Stimulated activated naive B cell treated with anti-CD40 and anti-IgM and Interleukin-4, amounts not matched to agents 10 μg/mL and 1 μg/mL and 100 μg/mL, for 72 hours (primary cell): Measurements from ENCODE around the gene ZNF518A.
"Not testable (repeated sequence)": the region's sequence is repeated elsewhere in the genome, so short reads cannot be mapped to it uniquely, and the experiment has no call there.

Experiments
- ATAC-seq, 2 donors: fragments of 150-1000 bp; cut with Tn5 transposase; replicated peaks; 2 replicates each; pipeline ENCODE4 v1.10.0; 2021; ENCODE audit warnings: moderate library complexity in 1 of 2
- DNase-seq: peaks from one replicate; pipeline ENCODE4 v3.0.0; 2021
- H3K27ac Mint-ChIP-seq: one replicate; pipeline ENCODE4 v1.8.0; 2022; ENCODE audit warnings: mild to moderate bottlenecking, mixed read lengths
- H3K27me3 Mint-ChIP-seq, 2 donors: one replicate each; pipeline ENCODE4 v1.8.0; 2022; ENCODE audit warnings: mixed read lengths in 2 of 2
- H3K36me3 Mint-ChIP-seq, 2 donors: one replicate each; pipeline ENCODE4 v1.8.0; 2022; ENCODE audit warnings: mixed read lengths in 2 of 2, mild to moderate bottlenecking in 1 of 2
- H3K4me1 Mint-ChIP-seq, 2 donors: one replicate each; pipeline ENCODE4 v1.8.0; 2022; ENCODE audit warnings: mixed read lengths in 2 of 2, mild to moderate bottlenecking in 1 of 2
- H3K4me3 Mint-ChIP-seq, 2 donors: one replicate each; pipeline ENCODE4 v1.8.0; 2022; ENCODE audit warnings: mild to moderate bottlenecking in 2 of 2, mixed read lengths in 2 of 2, moderate library complexity in 1 of 2
- H3K9me3 Mint-ChIP-seq, 2 donors: one replicate each; pipeline ENCODE4 v1.8.0; 2022; ENCODE audit warnings: mixed read lengths in 2 of 2, mild to moderate bottlenecking in 1 of 2

Gene ZNF518A

GRCh38 chr10:96170230-96170629 is 40.1 kb downstream of the ZNF518A start:
- H3K9me3 Mint-ChIP-seq = peaks cover 20 to 25% of the 10 kb centered on the region in 2 donors
- no peaks in the 10 kb centered on the region for H3K4me1 Mint-ChIP-seq
- DNase-seq = no peak
- H3K36me3 Mint-ChIP-seq = peaks cover 20 to 36% of the 10 kb centered on the region in 2 donors
- H3K4me3 Mint-ChIP-seq = no peak overlapping the region
- peaks cover 0 to 2% of the 10 kb centered on the region in 2 donors for H3K27me3 Mint-ChIP-seq
- H3K27ac Mint-ChIP-seq = no peak overlapping the region
- ATAC-seq = no peak

GRCh38 chr10:96172666-96173065 is 42.6 kb downstream of the ZNF518A start:
- Mint-ChIP-seq H3K27ac (no peak overlapping the region), H3K36me3 (peaks cover 7 to 14% of the 10 kb centered on the region in 2 donors), H3K9me3 (peaks cover 25 to 28% of the 10 kb centered on the region in 2 donors), H3K27me3 (peaks cover 0 to 11% of the 10 kb centered on the region in 2 donors), H3K4me3 (no peak overlapping the region), H3K4me1 (no peaks in the 10 kb centered on the region)
- DNase-seq (no peak), ATAC-seq (no peak)

- H3K4me3 Mint-ChIP-seq = no peak overlapping the region
- H3K27ac Mint-ChIP-seq = peak overlapping the region; percentile 33
- no peak for ATAC-seq
- H3K9me3 Mint-ChIP-seq = peaks cover 32 to 34% of the 10 kb centered on the region in 2 donors
- H3K27me3 Mint-ChIP-seq = peaks cover 0 to 11% of the 10 kb centered on the region in 2 donors
- no peaks in the 10 kb centered on the region for H3K36me3 Mint-ChIP-seq
- H3K4me1 Mint-ChIP-seq = no peaks in the 10 kb centered on the region
- no peak for DNase-seq
These were observed 46.9 kb downstream of the ZNF518A start for GRCh38 chr10:96176985-96177384.

GRCh38 chr10:96188421-96188820 is 58.3 kb downstream of the ZNF518A start:
- H3K4me1 Mint-ChIP-seq = peaks cover 0 to 2% of the 10 kb centered on the region in 2 donors
- ATAC-seq = no peak
- H3K9me3 Mint-ChIP-seq = peaks cover 39 to 40% of the 10 kb centered on the region in 2 donors
- no peak overlapping the region for H3K4me3 Mint-ChIP-seq
- H3K27ac Mint-ChIP-seq = no peak overlapping the region
- no peaks in the 10 kb centered on the region for H3K27me3 Mint-ChIP-seq
- no peak for DNase-seq
- peaks cover 39 to 40% of the 10 kb centered on the region in 2 donors for H3K36me3 Mint-ChIP-seq

GRCh38 chr10:96188916-96189315 is 58.8 kb downstream of the ZNF518A start:
- no peak overlapping the region for H3K27ac Mint-ChIP-seq
- H3K4me3 Mint-ChIP-seq = no peak overlapping the region
- peaks cover 35 to 36% of the 10 kb centered on the region in 2 donors for H3K9me3 Mint-ChIP-seq
- H3K27me3 Mint-ChIP-seq = no peaks in the 10 kb centered on the region
- peaks cover 0 to 2% of the 10 kb centered on the region in 2 donors for H3K4me1 Mint-ChIP-seq
- DNase-seq (no peak), ATAC-seq (no peak)
- H3K36me3 Mint-ChIP-seq = peaks cover 39 to 42% of the 10 kb centered on the region in 2 donors

GRCh38 chr10:96189505-96189904 is 59.4 kb downstream of the ZNF518A start:
- not testable (repeated sequence) for H3K27me3 Mint-ChIP-seq, H3K4me1 Mint-ChIP-seq, ATAC-seq, DNase-seq
- H3K9me3 Mint-ChIP-seq = peaks cover 32 to 35% of the 10 kb centered on the region in 2 donors
- H3K4me3 Mint-ChIP-seq = peak overlapping the region in 1 of 2 donors; percentile 11
- peaks cover 44 to 48% of the 10 kb centered on the region in 2 donors for H3K36me3 Mint-ChIP-seq
- peak overlapping the region; percentile 63 for H3K27ac Mint-ChIP-seq

- H3K27me3 Mint-ChIP-seq = no peaks in the 10 kb centered on the region
- H3K27ac Mint-ChIP-seq = no peak overlapping the region
- H3K36me3 Mint-ChIP-seq = peaks cover 40 to 60% of the 10 kb centered on the region in 2 donors
- H3K9me3 Mint-ChIP-seq = no peaks in the 10 kb centered on the region
- ATAC-seq (no peak), DNase-seq (no peak)
- no peak overlapping the region for H3K4me3 Mint-ChIP-seq
- H3K4me1 Mint-ChIP-seq = peaks cover 0 to 4% of the 10 kb centered on the region in 2 donors
These were observed 71.4 kb downstream of the ZNF518A start for GRCh38 chr10:96201525-96201924.

- ATAC-seq = no peak
- Mint-ChIP-seq H3K27ac (no peak overlapping the region), H3K36me3 (peaks cover 32 to 59% of the 10 kb centered on the region in 2 donors), H3K9me3 (no peaks in the 10 kb centered on the region), H3K4me1 (peaks cover 4 to 7% of the 10 kb centered on the region in 2 donors), H3K4me3 (no peak overlapping the region), H3K27me3 (no peaks in the 10 kb centered on the region)
- no peak for DNase-seq
These were observed 75.5 kb downstream of the ZNF518A start for GRCh38 chr10:96205580-96205979.

GRCh38 chr10:96208271-96208670 is 78.2 kb downstream of the ZNF518A start:
- DNase-seq (no peak), ATAC-seq (no peak)
- Mint-ChIP-seq H3K4me1 (peaks cover 15 to 29% of the 10 kb centered on the region in 2 donors), H3K4me3 (no peak overlapping the region), H3K36me3 (peaks cover 40 to 63% of the 10 kb centered on the region in 2 donors), H3K9me3 (no peaks in the 10 kb centered on the region), H3K27me3 (no peaks in the 10 kb centered on the region), H3K27ac (no peak overlapping the region)

GRCh38 chr10:96208946-96209345 is 78.8 kb downstream of the ZNF518A start:
- no peak overlapping the region for H3K27ac Mint-ChIP-seq
- H3K27me3 Mint-ChIP-seq = no peaks in the 10 kb centered on the region
- DNase-seq (no peak), ATAC-seq (no peak)
- H3K36me3 Mint-ChIP-seq = peaks cover 44 to 67% of the 10 kb centered on the region in 2 donors
- peaks cover 19 to 36% of the 10 kb centered on the region in 2 donors for H3K4me1 Mint-ChIP-seq
- H3K4me3 Mint-ChIP-seq = no peak overlapping the region
- H3K9me3 Mint-ChIP-seq = no peaks in the 10 kb centered on the region

GRCh38 chr10:96211764-96212163 is 81.7 kb downstream of the ZNF518A start:
- no peaks in the 10 kb centered on the region for H3K27me3 Mint-ChIP-seq
- H3K4me3 Mint-ChIP-seq = no peak overlapping the region
- H3K4me1 Mint-ChIP-seq = peaks cover 22 to 54% of the 10 kb centered on the region in 2 donors
- peak; percentile 68 to 74 for ATAC-seq
- H3K9me3 Mint-ChIP-seq = no peaks in the 10 kb centered on the region
- H3K27ac Mint-ChIP-seq = no peak overlapping the region
- peaks cover 59 to 76% of the 10 kb centered on the region in 2 donors for H3K36me3 Mint-ChIP-seq
- DNase-seq = no peak

GRCh38 chr10:96212911-96213310 is 82.8 kb downstream of the ZNF518A start:
- Mint-ChIP-seq H3K4me1 (peaks cover 22 to 54% of the 10 kb centered on the region in 2 donors), H3K36me3 (peaks cover 55 to 78% of the 10 kb centered on the region in 2 donors), H3K27me3 (no peaks in the 10 kb centered on the region), H3K27ac (peak overlapping the region; percentile 86), H3K4me3 (no peak overlapping the region), H3K9me3 (no peaks in the 10 kb centered on the region)
- DNase-seq = no peak
- no peak for ATAC-seq
